Subcutaneous adipose tissue (tissue), 4 donors: Measurements from ENCODE around the gene ABCA4. TPM values are rescaled to one million over a fixed set of nuclear protein-coding genes. Genes with fewer than 3 reads are reported as not detected.

Experiments
- total RNA-seq, 4 donors: library from RNA; depleted of rRNA; stranded (reverse); fragments of >200 nt; gene quantifications; one replicate each; pipeline ENCODE4 v1.1.0, GENCODE V29; 2016
- TF ChIP-seq, protein P1 (sequence below): fragments of 450-650 bp; IDR thresholded peaks from one replicate; pipeline ENCODE4 v1.5.1; 2016; ENCODE audit warnings: low read depth, mild to moderate bottlenecking, control low read depth, antibody characterized with exemption, moderate library complexity

The ABCA4 gene
- total RNA-seq, 4 donors from 2014 or later, result 0.16 to 0.51 (median 0.30) TPM

DNA sequence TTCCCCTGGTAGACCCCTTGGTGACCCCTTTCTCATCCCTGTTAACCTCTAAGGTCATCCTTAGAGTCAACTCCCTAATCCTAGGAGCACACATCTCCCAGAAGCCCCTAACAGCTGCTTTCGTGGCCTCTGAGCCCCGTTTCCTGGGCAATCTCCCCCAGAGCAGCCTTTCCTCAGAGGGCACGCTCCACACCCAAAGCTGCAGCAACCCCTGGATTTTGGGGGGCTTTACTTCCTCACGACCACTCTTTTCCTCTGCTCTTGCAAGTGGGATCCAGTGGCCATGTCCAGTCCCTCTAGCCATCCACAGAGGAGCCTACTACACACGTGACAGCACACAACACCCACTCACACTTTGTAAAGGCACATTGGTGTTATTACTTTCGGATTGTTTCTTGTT lies 13.8 kb downstream of the ABCA4 start:
- TF ChIP-seq, protein P1, sequence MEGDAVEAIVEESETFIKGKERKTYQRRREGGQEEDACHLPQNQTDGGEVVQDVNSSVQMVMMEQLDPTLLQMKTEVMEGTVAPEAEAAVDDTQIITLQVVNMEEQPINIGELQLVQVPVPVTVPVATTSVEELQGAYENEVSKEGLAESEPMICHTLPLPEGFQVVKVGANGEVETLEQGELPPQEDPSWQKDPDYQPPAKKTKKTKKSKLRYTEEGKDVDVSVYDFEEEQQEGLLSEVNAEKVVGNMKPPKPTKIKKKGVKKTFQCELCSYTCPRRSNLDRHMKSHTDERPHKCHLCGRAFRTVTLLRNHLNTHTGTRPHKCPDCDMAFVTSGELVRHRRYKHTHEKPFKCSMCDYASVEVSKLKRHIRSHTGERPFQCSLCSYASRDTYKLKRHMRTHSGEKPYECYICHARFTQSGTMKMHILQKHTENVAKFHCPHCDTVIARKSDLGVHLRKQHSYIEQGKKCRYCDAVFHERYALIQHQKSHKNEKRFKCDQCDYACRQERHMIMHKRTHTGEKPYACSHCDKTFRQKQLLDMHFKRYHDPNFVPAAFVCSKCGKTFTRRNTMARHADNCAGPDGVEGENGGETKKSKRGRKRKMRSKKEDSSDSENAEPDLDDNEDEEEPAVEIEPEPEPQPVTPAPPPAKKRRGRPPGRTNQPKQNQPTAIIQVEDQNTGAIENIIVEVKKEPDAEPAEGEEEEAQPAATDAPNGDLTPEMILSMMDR, result no peak

DNA sequence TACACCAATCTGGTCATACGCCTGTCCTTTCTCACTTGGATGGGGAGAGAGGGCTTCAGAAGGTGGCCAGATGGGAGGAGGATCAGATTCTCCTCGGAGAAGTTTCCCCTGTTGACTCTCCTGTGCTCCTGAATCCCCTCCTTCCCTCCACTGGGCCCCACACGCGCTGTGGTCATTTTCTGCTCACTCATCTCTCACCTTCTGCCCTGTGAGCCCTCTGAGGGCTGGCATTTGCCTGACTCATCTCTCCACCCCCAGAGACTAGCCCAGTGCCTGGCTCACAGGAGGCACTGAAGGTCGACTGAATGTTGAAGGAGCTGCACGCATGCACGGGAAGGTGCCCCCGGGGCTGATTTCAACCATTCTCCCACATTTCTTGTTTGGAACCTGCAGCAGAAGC lies 14.2 kb downstream of the ABCA4 start:
- TF ChIP-seq, protein P1, result no peak

DNA sequence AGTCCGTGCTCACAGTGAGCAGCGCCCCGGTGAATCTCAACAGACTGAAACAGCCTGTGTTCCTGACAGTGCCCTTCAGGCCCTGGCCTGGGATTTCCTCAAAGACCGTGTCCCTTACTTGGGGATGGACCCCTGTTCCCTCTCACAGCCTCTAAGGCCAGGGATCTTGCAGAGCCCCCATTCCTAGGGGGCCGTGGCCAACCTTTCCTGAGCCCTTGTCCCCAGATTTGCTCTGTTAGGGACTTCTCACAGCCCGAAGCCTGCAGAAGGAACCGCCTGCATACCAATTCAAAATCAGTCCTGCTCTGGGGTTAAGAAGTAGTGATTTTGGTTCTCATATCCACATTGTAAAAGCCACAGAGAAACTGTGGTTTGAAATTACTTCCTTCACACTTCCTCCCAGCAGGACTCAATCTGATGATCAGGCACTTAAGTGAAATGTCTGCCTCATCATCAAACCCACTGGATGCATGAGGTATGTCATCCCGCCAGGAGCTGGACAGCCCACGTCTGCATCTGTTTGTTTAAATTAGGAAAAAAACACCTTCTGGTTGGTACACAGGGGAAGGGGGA lies 14.9 kb downstream of the ABCA4 start:
- TF ChIP-seq, protein P1, result no peak

DNA sequence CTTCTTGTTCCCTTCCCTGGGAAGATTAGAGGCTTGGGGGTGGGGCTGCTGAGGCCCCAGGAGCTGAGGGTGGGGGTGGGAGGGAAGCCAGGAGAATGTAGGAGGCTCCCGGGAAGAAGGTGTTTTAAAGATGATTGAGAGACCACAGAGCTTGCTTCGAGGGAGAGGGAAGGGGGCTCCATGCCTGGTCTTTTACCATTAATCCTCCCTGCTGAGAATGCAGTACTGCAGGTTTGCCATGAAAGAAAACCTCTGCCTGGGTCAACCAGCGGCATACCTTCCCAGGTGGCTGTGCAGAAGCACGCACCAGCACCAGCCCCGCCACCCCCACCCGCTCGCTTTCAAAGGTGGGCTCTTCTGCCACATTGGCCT lies 15.4 kb downstream of the ABCA4 start:
- TF ChIP-seq, protein P1, result no peak

DNA sequence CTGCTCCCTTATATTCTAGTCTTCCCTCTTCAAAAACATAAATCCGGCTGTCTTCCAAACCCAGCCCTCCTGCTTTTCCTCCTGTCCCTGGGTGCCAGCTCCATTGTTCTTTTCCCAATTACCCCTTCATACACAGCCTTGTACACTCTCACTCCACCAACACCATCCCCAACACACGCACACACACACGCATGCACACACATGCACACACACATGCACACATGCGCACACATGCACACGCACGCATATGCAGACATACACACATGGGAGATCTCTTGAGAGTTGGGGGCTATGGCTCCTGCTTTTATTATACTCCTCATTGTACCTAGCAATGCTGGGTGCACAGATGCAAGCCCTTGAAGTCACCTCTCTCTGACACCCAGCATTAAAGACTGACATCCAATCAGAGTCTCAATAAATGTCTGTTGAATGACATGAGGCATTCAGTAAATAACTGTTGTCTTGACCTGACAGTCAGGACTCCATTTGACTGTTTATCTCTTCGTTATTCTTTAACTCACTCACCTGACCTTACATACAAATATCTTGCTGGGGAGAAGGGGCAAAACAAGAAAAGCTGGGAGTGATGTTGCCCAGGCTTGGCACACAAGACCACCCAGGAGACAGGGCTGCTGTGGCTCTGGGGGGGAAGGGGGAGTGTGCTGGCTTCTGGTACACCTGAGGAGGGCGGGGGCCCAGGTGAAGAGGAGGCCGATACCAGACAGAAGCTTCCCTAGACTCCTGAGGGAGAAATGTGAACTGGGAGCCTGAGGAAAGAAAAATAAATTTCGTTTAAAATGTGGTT lies 16.0 kb downstream of the ABCA4 start:
- TF ChIP-seq, protein P1, result no peak

DNA sequence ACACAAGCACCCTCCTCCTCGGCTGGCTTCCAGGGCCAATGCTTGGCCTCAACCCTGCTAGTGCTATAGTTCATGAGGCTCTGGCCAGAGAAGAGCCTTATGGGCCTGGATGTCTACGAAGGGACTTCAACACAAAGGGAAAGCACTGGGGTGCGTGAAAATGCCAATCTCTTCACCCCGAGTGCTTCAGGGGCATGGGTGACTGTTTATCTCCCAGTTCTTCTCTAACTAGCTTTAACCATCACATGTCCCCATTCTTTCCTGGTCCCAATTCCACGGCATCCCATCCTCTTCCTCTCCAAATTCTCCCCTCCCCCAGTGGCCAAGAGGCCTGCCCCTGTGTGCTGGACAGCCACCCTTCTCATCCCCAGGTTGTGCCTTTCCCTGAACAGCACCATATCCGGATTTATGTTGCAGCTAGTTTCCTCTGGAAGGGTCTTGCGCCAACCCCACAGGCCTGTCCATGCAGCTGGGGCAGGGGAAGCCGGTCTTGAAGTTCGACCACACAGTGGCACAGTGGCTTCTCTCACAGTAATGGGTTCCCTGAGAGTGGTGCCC lies 16.7 kb downstream of the ABCA4 start:
- TF ChIP-seq, protein P1, result no peak

DNA sequence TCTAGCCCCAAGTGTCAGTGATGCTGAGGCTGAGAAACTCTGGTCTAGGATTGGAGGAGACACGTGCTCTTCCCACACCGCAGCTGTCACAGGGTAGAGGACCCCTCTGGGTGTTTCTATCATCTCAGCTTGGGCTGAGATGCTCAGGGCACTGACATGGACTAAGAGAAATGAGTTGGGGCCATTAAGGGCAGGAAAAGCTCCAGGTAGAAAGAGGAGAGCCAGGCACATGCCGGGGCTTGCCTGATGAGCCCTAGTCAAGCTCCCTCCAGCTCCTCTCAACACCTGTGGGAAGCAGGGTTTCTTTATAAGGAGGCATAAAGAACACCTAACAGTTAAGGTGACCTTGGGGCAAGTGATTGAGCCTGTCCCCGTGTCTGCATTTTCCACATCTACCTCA lies 17.3 kb downstream of the ABCA4 start:
- TF ChIP-seq, protein P1, result no peak
